H4 (cell line): ENCODE measurements around the gene LRRC36. TPM values are rescaled to one million over a fixed set of nuclear protein-coding genes. Genes with fewer than 3 reads are reported as not detected.

Experiments used
- DNase-seq: peaks from one replicate; pipeline ENCODE4 v3.0.0-alpha.2; 2015; ENCODE audit warnings: low spot score
- total RNA-seq: library from RNA; depleted of rRNA; stranded (reverse); fragments of >200 nt; shearing (Covaris generic); gene quantifications from 2 replicates; pipeline ENCODE4 v1.2.3, GENCODE V29; 2014

Gene LRRC36
- total RNA-seq, 1 experiment from 2014 or later: 0.79 TPM

- DNase-seq: no peak
These were observed 64.3 kb downstream of the LRRC36 start for GRCh38 chr16:67390816-67391423.

DNA sequence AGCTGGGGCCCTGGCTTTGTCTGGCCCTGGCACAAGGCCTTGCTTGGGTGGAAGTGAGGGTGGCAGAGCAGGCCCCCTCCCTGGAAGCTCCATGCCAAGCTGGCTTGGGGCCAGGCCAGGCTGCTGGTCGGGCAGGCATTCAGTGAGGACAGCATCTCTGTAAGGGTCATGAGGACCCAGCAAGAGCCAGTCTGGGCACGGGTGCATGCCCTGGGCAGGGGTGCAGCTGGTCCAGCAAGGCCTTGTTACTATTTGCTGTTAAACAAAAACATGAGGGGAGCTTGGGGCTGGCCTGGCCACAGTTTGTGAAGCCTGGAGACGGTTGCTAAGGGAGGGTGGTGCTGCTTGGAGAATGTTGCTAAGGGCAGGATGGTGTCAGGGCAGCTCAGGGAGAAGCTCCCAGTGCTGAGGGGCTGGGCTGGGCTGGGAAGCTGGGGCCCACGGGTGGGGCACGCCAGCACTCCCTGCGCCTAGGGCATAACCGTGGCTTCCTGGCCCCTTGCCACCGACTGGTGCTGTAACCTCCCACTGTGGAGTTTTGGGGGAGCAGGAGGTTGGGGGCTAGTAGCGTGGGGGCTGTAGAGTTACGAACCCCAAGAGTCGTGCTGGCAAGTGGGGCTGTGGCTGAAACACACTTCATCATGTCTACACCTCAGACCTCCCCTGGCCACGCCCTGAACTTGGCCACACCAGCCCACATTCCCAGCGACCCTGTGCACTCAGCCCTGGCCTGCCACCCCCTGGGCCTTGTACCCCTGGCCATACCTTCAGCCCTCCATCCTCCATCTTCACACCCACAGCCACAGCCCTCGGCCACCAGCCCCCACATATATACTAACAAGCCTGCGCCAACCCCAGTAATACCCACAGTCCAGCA lies 65.0 kb downstream of the LRRC36 start:
- no peak for DNase-seq

- no peak for DNase-seq
These were observed 65.9 kb downstream of the LRRC36 start for GRCh38 chr16:67392301-67393059.

- DNase-seq: no peak
These were observed 66.6 kb downstream of the LRRC36 start, which contains the start of gene TPPP3 for GRCh38 chr16:67393111-67393787. Gene TPPP3 (minus strand): TSS chr16:67393498. CDS start chr16:67391111, 2,387 bp downstream.

DNA sequence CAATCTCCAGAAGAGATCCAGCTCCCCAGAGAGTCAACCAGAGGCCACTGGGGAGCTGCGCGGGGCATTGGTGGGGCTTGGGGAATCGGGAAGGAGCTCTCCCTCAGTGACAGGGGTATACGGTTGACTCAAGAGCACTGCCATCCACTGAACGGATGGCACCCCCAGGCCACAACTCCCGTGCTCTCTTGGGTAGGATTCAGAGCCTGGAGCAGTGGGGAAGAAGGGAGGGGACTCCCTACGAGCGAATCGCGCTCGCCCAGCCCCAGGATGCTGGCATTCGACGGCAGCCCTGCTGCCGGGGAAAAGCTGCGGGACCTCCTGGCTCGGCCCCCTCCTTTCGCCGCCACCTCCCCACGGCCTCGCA lies 67.2 kb downstream of the LRRC36 start:
- DNase-seq: no peak

DNA sequence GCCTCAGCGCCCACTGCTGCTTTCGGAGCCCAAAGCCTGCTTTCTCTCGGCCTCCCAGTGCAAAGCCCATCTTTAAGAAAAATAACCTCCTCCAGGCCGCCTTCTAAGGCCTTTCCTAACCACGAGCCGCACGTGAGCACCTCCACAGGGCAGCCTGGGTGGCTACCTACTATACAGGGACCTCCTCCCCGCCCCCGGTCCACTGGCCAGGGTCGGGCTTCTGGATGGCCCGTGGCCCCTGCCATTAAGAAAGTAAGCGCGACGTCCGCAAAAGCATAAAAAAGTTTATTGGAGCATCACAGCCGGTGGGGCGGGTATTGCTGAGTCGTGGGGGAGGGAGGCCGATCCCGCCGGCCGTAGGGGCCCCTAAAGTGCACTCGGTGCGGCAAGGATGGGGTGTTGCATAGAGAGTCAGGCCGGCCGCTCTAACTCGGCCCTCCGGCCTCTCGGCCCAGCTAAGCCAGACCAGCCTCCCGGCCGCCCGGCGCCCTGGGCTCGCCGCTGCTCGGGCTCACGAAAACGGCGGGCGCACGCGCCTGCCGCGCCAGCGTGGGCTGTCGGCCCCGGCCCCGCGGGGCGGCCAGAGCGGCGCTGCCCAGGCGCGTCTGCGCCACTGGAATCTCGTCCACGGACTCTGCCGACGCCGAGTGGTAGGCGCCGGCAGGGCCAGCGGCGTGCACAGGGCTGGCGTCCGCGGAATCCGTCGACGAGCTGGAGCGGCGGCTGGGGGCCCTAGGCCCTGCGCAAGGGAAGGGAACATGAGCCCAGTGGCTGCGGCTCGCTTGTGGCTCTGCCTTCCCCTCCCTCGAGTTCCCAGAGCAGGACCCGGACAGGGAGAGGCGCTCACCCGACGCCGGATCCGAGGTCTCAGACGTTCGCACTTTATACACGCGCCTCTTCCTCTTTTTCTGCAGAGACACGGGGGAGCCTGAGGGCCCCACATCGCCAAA lies 67.8 kb downstream of the LRRC36 start:
- DNase-seq: no peak

DNA sequence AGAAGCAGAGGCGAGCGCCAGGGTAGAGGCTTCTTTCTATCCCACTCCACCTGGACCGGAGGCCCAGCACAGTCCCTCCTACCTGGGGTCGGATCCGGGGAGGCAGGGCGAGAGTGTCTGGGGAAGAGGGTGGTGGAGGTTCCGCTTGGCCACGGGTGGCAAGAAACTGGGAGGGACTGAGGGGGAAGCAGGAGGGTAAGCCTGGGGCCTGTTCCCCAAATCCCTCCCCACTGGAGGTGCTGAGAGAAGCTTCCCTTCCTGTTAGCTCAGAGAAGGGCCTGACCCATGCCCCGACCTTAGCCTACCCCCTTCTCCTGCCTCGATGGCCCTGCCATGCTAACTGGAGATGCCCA lies 68.5 kb downstream of the LRRC36 start:
- DNase-seq: no peak

DNA sequence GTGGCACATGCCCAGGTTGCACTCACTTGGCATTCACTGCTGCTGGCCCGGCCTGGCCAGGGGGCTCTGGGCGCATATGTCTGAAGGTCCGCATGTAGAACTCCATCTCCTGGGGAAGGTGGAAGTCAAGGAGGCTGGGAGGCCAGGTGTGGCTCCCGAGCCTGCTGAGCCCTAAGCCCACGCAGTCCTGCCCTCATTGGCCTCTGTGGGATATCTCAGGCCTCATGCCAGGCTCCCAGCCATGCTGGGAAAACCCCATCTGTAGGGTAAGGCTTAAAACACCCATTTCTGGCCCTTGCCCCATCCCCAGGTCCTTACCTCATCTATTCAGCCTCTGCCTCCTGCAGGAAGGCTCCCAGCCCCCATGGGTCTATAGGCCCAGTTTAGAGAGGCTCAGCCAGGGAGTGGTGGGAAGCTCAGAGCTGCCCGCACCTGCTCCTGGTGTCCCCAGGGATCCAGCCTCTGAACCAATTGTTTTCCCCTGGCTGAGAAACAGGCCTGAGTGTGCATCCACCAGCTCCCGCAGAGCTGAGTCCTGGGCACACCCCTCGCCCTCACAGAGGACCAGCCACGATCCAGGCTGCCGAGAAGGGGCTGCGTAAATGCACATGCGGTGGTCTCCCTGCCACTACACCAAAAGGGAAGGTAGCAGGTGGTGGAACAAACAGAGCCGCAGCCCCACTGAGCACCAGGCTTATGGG lies 69.0 kb downstream of the LRRC36 start:
- DNase-seq: no peak

GRCh38 chr16:67396159-67397035 lies 69.8 kb downstream of the LRRC36 start:
- peak; percentile 74 for DNase-seq

DNA sequence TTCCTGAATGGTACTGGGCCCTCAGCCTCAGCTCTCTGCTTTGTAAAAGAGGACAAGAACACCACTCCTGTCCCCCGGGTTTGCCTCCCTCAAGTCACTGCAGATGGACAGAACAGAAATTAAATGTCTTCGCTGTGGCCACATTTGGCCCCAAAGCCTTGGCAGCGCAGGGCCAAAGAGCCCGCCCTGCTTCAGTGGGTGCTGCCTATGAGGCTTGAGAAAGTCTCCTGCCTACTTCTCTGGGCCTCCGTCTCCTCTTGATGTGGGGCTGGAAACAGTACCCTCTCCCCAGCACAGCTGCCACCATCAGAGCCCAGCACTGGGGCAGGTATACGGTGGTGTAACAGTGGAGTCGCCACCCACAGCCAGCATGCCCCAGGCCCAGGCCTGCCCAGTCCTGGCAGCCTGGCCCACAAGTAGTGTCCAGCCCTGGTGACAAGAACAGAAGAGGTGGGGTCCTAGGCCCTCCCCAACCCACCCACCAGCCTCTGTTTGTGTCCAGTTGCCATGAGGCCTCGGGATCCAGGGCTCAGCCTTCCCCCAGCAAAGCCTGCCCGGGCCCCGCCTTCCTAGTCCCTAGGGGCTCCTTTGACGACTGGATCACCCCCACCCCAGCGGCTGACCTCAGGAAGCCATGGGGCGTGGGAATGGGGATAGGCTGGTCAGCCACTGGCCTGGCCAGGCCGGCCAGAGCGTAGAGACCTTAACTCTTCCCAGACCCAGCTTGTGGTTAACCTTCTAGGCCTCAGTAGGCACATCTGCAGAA lies 70.6 kb downstream of the LRRC36 start:
- DNase-seq: no peak

DNA sequence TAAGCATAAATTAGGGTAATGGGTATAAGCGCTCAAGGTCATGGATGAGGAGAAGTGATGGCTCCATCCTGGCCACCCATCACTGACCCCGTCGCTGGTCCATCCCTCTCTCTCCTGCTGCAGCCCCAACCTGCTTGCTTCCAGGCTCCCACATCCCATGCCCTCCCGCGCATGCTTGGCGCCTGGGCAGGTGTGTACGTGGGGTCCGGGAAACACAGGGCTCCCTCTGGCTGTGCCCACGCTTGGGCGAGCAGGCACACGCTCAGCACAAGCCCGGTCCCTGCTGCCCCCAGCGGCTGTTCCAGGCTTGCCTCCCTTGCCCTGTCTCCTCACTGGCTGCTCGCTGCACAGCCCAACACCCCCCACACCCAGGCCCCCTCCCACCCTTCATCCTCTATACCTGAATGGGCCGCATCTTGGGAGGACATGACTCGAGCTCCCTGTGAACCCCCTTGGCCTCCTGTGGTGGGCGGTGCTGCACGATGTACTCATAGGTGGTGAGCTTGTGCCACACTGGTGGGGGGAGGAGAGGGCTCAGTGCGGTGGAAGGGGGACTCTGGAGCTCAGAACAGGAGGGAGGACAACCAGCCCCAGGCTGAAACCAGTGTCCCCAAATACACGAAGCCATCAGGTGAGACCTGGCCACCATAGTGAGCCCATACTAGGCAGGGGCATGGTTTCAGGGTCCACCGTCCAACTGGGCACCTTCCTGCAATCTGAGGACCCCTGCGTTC lies 71.4 kb downstream of the LRRC36 start:
- no peak for DNase-seq

DNA sequence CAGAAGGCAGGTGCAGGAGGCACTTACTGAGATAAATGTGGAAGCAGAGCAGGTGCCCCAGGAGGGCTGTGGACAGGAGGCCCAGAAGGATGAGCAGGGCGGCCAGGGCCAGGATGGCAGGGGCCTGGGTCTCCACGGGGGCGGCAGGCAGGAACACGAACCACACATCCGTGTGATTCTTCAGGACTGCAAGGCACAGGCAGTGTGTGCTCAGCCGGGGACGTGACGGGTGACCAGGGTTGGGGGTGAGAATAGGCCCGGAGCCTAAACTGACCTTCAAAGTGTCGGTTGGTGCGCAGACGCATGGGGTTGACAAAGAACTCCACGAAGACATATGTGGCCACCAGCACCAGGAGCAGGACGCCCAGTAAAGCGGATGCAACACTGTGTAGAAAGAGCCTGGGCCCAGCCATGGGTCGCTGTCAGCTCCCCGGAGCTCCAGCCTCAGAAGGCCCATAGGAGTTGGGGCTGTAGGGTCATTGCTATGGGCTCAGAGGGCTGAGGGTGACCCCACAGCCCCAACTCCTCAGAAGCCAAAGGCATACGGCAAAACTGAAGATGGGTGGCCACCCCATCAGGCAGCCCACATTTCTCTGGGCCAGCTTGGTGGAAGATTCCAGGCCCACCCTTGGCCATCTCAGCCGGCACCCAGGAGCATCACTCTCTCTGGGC lies 72.1 kb downstream of the LRRC36 start:
- DNase-seq: no peak

GRCh38 chr16:67399218-67399733 lies 72.7 kb downstream of the LRRC36 start:
- no peak for DNase-seq

GRCh38 chr16:67399749-67400704 lies 73.4 kb downstream of the LRRC36 start:
- no peak for DNase-seq

GRCh38 chr16:67400901-67401300 lies 74.3 kb downstream of the LRRC36 start:
- DNase-seq: no peak
